Pancreas (tissue), 10 donors: ENCODE measurements around the gene KRTAP9-9. TPM values are rescaled to one million over a fixed set of nuclear protein-coding genes. Genes with fewer than 3 reads are reported as not detected.
"Not testable (repeated sequence)": the region's sequence is repeated elsewhere in the genome, so short reads cannot be mapped to it uniquely, and the experiment has no call there.

Experiments
- ATAC-seq, 4 donors: fragments of 200-7000 bp; cut with Tn5 transposase; one replicate each; pipeline versions ENCODE4 v1.8.0 to v1.9.1; 2020; ENCODE audit warnings: mild to moderate bottlenecking in 4 of 4, moderate library complexity in 4 of 4
- DNase-seq, 6 donors: peaks; one replicate each; pipeline ENCODE4 v3.0.0-alpha.2; 2020
- FAIRE-seq: peaks from 2 replicates; lab custom pipeline; 2012; peaks lifted over from hg19 to GRCh38; lab: Jason Lieb, UNC
- H3K27ac ChIP-seq, 4 donors: fragments of 200-600 bp; sonication (generic); 1 replicate in 3 of 4; 2 replicates in 1 of 4; pipeline versions ENCODE4 v1.5.0 to v1.8.0; 2020
- H3K27me3 ChIP-seq, 4 donors: fragments of 200-600 bp; one replicate each; pipeline ENCODE4 v1.8.0; 2021
- H3K36me3 ChIP-seq, 3 donors: fragments of 200-600 bp; sonication (generic) in 1 of 3; one replicate each; pipeline versions ENCODE4 v1.5.0 to v1.8.0; 2020 to 2021
- H3K4me1 ChIP-seq, 3 donors: fragments of 200-600 bp; one replicate each; pipeline ENCODE4 v1.8.0; 2021
- H3K4me3 ChIP-seq, 4 donors: fragments of 200-600 bp; sonication (generic) in 2 of 4; one replicate each; pipeline versions ENCODE4 v1.5.0 to v1.8.0; 2020 to 2021
- H3K9me3 ChIP-seq, 4 donors: fragments of 200-600 bp; one replicate each; pipeline ENCODE4 v1.8.0; 2021
- WGBS, 2 donors: extraction: QIAGEN DNeasy Blood & Tissue Kit; methylation state at CpG; one replicate each; pipeline ENCODE4 v1.1.7; 2013; 5-methylcytosine and 5-hydroxymethylcytosine counted together
- intact Hi-C, 3 donors: fragments of 100-400 bp; cut with DNase I; formaldehyde crosslinking; loops; one replicate each; pipeline versions ENCODE4 v1.11.1 to v1.14.2; 2022
- polyA plus RNA-seq, 2 donors: library from polyadenylated mRNA; stranded (reverse); fragments of 200-250 nt; gene quantifications; one replicate each; pipeline ENCODE4 v1.2.3, GENCODE V29; 2013
- total RNA-seq, 6 donors: library from RNA; stranded (reverse); fragmentation: NEBNext Ultra II Directional in 4 of 6; extraction: Animal tissue kit (Norgen Biotek cat#: 25700) in 4 of 6; gene quantifications; one replicate each; pipeline versions ENCODE4 v1.2.1 to v1.2.4, GENCODE V29; 2021 to 2023
- TF ChIP-seq, protein P1 (sequence below), 4 donors: fragments of 200-600 bp; sonication (generic) in 3 of 4; IDR thresholded peaks; one replicate each; pipeline versions ENCODE4 v1.5.0 to v1.8.0; 2021; ENCODE audit warnings: antibody characterized with exemption in 4 of 4
- donor health status: healthy with polysubstance abuse.
- donor health status: DM: no; HTN: no; CAD: no; lungs with moderate emphysema.
- donor health status: DM: no; HTN: no; CAD: no.
- donor health status: control.
- donor health status: control.
- donor health status: Bipolar disorder and iron deficiency.
- donor health status: DM: yes; HTN: yes; CAD: no.
- donor health status: DM: no; HTN: no; CAD: no.
- donor health status: DM: no; HTN: no; CAD: no.
- donor health status: DM: yes; HTN: yes; CAD: no.

Gene KRTAP9-9
- total and polyA plus RNA-seq, 8 donors = not detected

GRCh38 chr17:41249637-41250240 is 5.4 kb upstream of the KRTAP9-9 start, which contains the start of gene KRTAP9-4:
Gene KRTAP9-4 (plus strand): TSS chr17:41249687. CDS start chr17:41249721, 34 bp downstream.
- intact Hi-C loops, H3K4me3 ChIP-seq, H3K36me3 ChIP-seq, H3K27ac ChIP-seq, ATAC-seq, FAIRE-seq, H3K9me3 ChIP-seq, H3K4me1 ChIP-seq, H3K27me3 ChIP-seq: not testable (repeated sequence)
- 44 to 61% methylated on average over 1 to 2 of the region's 2 CpGs for WGBS, 2 donors
- peak in 1 of 6 donors; percentile 15 for DNase-seq

DNA sequence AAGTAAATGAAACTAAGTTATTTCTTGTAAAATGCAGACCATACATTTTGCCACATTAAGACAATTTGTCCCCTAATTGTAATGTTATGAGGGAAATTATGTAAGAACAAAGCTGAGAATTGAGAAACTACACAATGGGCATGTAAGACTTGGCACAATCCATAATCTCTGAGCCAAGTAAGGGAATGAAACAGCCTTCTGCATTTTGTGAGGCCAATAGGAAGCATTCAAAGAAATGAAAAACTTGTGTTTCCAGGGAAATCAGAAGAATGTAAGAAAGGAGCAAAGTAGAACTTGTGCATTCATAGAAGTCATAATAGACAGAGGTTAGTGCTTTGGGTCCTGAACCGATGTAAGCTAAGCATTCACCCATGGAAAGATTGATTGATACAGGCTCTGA is 3.9 kb upstream of the KRTAP9-9 start:
- Histone ChIP-seq H3K4me1 (no peaks in the 10 kb centered on the region), H3K27me3 (no peaks in the 10 kb centered on the region), H3K27ac (no peak overlapping the region), H3K9me3 (no peaks in the 10 kb centered on the region), H3K36me3 (no peaks in the 10 kb centered on the region), H3K4me3 (no peak overlapping the region)
- DNase-seq (no peak), FAIRE-seq (no peak), ATAC-seq (no peak)
- 78 to 82% methylated on average over 1 of the region's 1 CpG for WGBS, 2 donors
- intact Hi-C loops = no loop called here
- TF ChIP-seq, protein P1, sequence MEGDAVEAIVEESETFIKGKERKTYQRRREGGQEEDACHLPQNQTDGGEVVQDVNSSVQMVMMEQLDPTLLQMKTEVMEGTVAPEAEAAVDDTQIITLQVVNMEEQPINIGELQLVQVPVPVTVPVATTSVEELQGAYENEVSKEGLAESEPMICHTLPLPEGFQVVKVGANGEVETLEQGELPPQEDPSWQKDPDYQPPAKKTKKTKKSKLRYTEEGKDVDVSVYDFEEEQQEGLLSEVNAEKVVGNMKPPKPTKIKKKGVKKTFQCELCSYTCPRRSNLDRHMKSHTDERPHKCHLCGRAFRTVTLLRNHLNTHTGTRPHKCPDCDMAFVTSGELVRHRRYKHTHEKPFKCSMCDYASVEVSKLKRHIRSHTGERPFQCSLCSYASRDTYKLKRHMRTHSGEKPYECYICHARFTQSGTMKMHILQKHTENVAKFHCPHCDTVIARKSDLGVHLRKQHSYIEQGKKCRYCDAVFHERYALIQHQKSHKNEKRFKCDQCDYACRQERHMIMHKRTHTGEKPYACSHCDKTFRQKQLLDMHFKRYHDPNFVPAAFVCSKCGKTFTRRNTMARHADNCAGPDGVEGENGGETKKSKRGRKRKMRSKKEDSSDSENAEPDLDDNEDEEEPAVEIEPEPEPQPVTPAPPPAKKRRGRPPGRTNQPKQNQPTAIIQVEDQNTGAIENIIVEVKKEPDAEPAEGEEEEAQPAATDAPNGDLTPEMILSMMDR (IDR thresholded peaks at IDR 0.05) = no peak

DNA sequence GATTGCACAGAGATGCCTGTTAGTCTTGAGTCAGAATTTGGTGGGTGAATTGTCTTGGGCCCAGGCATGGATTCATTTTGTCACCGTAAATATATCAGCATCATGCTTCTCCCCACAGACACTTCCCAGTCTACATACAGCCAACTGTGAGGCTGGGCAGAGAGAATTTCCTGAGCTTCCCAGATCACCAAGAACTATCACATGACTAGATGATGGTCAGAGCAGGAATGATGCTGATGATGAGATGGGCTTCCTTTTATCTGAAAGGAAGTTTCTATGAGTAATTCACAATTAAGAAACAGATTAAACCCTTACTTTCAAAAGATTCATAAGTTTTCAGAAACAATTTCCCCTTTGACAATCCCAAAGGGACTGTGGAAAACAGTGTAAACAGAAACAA is 323 bp upstream of the KRTAP9-9 start:
- no peaks in the 10 kb centered on the region for H3K4me1 ChIP-seq
- no peaks in the 10 kb centered on the region for H3K9me3 ChIP-seq
- H3K4me3 ChIP-seq = no peak overlapping the region
- H3K36me3 ChIP-seq = no peaks in the 10 kb centered on the region
- H3K27me3 ChIP-seq = no peaks in the 10 kb centered on the region
- no peak for FAIRE-seq
- ATAC-seq = no peak
- H3K27ac ChIP-seq = no peak overlapping the region
- intact Hi-C loops = no loop called here
- no peak for DNase-seq
- TF ChIP-seq, protein P1 (IDR thresholded peaks at IDR 0.05) = no peak
- 0 to 52% methylated on average over 1 of the region's 1 CpG for WGBS, 2 donors

- ATAC-seq = no peak
- H3K9me3 ChIP-seq = no peaks in the 10 kb centered on the region
- H3K27ac ChIP-seq = no peak overlapping the region
- FAIRE-seq = no peak
- WGBS, 2 donors = 87% methylated on average over 1 of the region's 1 CpG
- intact Hi-C loops = no loop called here
- no peaks in the 10 kb centered on the region for H3K36me3 ChIP-seq
- TF ChIP-seq, protein P1 (IDR thresholded peaks at IDR 0.05) = no peak
- no peak overlapping the region for H3K4me3 ChIP-seq
- no peaks in the 10 kb centered on the region for H3K4me1 ChIP-seq
- no peaks in the 10 kb centered on the region for H3K27me3 ChIP-seq
- DNase-seq = no peak
Measured at GRCh38 chr17:41256291-41256685, 1.1 kb downstream of the KRTAP9-9 start.

DNA sequence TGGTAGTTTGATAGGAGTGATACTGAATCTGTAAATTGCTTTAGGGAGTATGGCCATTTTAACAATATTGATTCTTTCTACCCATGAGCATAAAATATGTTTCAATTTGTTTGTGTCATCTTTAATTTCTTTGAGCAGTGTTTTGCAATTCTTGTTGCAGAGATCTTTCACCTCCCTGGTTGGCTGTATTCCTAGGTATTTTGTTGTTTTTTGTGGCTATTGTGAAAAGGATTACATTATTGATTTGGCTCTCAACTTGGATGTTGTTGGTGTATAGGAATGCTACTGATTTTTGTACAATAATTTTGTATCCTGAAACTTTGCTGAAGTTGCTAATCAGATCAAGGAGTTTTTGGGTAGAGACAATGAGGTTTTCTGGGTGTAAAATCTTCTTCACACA is 3.2 kb downstream of the KRTAP9-9 start:
- intact Hi-C loops = no loop called here
- FAIRE-seq (no peak), DNase-seq (no peak), ATAC-seq (no peak)
- no peaks in the 10 kb centered on the region for H3K9me3 ChIP-seq
- peaks cover 0 to 3% (median 0%) of the 10 kb centered on the region in 4 donors for H3K27me3 ChIP-seq
- H3K36me3 ChIP-seq = no peaks in the 10 kb centered on the region
- no peaks in the 10 kb centered on the region for H3K4me1 ChIP-seq
- no peak overlapping the region for H3K27ac ChIP-seq
- H3K4me3 ChIP-seq = no peak overlapping the region
- TF ChIP-seq, protein P1 (IDR thresholded peaks at IDR 0.05) = no peak
